Esophagus muscularis mucosa (tissue), 4 donors: ENCODE measurements around the gene ENDOG. TPM values are rescaled to one million over a fixed set of nuclear protein-coding genes. Genes with fewer than 3 reads are reported as not detected.

ENCODE experiments used
- DNase-seq: peaks from one replicate; pipeline ENCODE4 v3.0.0-alpha.2; 2017; ENCODE audit errors: extremely low spot score
- H3K27ac ChIP-seq, 4 donors: fragments of 200-600 bp; sonication (generic); replicated peaks in 1 of 4; 1 replicate in 3 of 4; 2 replicates in 1 of 4; pipeline ENCODE4 v1.5.1; 2016 to 2019; ENCODE audit warnings: mild to moderate bottlenecking in 1 of 4
- H3K27me3 ChIP-seq, 4 donors: fragments of 200-600 bp; sonication (generic); one replicate each; pipeline versions ENCODE4 v1.5.1 to v1.6.0; 2016 to 2019
- H3K36me3 ChIP-seq, 4 donors: fragments of 200-600 bp; sonication (generic); one replicate each; pipeline ENCODE4 v1.5.1; 2016 to 2019
- H3K4me1 ChIP-seq, 4 donors: fragments of 200-600 bp; sonication (generic); one replicate each; pipeline ENCODE4 v1.5.1; 2016 to 2019
- H3K4me3 ChIP-seq, 4 donors: fragments of 200-600 bp; sonication (generic); 1 replicate in 2 of 4; 2 replicates in 2 of 4; pipeline ENCODE4 v1.5.1; 2016 to 2019; ENCODE audit warnings: mild to moderate bottlenecking in 4 of 4, moderate library complexity in 1 of 4
- H3K9me3 ChIP-seq, 4 donors: fragments of 200-600 bp; sonication (generic); 1 replicate in 3 of 4; 2 replicates in 1 of 4; pipeline ENCODE4 v1.5.1; 2016 to 2019
- EP300 ChIP-seq: sonication (generic); formaldehyde crosslinking; IDR thresholded peaks from one replicate; pipeline ENCODE4 v1.6.1; 2017; ENCODE audit warnings: antibody characterized with exemption
- POLR2A ChIP-seq: fragments of 450-650 bp; IDR thresholded peaks from one replicate; pipeline ENCODE4 v1.6.1; 2017; ENCODE audit warnings: antibody characterized with exemption, moderate library complexity, mild to moderate bottlenecking, low read depth
- POLR2AphosphoS5 ChIP-seq, 2 donors: sonication (generic); formaldehyde crosslinking; IDR thresholded peaks; one replicate each; pipeline ENCODE4 v1.6.1; 2017; ENCODE audit warnings: antibody characterized with exemption in 2 of 2
- WGBS: methylation state at CpG from one replicate; pipeline ENCODE4 v1.1.5; 2018; 5-methylcytosine and 5-hydroxymethylcytosine counted together
- intact Hi-C: fragments of 100-400 bp; cut with DNase I; formaldehyde crosslinking; loops from one replicate; pipeline ENCODE4 v1.15.1; 2023
- total RNA-seq, 4 donors: library from RNA; depleted of rRNA; stranded (reverse); fragments of >200 nt; gene quantifications; one replicate each; pipeline versions ENCODE4 v1.1.0 to v1.2.1, GENCODE V29; 2016
- TF ChIP-seq, protein P1 (sequence below), 3 experiments: fragments of 200-600 bp in 2 of 3; fragments of 450-650 bp in 1 of 3; sonication (generic) in 2 of 3; IDR thresholded peaks; one replicate each; pipeline ENCODE4 v1.5.1; 2017 to 2019; ENCODE audit warnings: antibody characterized with exemption in 3 of 3, mild to moderate bottlenecking in 2 of 3, moderate library complexity in 1 of 3

Gene ENDOG
- total RNA-seq, 4 donors from 2014 or later = 21.4 to 44.5 (median 37.5) TPM

GRCh38 chr9:128828267-128828666 lies 10.0 kb downstream of the ENDOG start:
- H3K9me3 ChIP-seq = no peaks in the 10 kb centered on the region
- H3K36me3 ChIP-seq = peaks cover 10 to 46% (median 43%) of the 10 kb centered on the region in 4 donors
- intact Hi-C loops = no loop called here
- no peaks in the 10 kb centered on the region for H3K27me3 ChIP-seq
- H3K27ac ChIP-seq = peak overlapping the region in 1 of 4 donors; percentile 91
- WGBS = 96% methylated on average over 8 of the region's 8 CpGs
- H3K4me3 ChIP-seq = no peak overlapping the region
- DNase-seq = no peak
- TF ChIP-seq POLR2A (no peak), EP300 (no peak), POLR2AphosphoS5 (IDR thresholded peaks at IDR 0.05) (no peak)
- TF ChIP-seq, protein P1, sequence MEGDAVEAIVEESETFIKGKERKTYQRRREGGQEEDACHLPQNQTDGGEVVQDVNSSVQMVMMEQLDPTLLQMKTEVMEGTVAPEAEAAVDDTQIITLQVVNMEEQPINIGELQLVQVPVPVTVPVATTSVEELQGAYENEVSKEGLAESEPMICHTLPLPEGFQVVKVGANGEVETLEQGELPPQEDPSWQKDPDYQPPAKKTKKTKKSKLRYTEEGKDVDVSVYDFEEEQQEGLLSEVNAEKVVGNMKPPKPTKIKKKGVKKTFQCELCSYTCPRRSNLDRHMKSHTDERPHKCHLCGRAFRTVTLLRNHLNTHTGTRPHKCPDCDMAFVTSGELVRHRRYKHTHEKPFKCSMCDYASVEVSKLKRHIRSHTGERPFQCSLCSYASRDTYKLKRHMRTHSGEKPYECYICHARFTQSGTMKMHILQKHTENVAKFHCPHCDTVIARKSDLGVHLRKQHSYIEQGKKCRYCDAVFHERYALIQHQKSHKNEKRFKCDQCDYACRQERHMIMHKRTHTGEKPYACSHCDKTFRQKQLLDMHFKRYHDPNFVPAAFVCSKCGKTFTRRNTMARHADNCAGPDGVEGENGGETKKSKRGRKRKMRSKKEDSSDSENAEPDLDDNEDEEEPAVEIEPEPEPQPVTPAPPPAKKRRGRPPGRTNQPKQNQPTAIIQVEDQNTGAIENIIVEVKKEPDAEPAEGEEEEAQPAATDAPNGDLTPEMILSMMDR (IDR thresholded peaks at IDR 0.05) = no peak
- H3K4me1 ChIP-seq = peaks cover 14 to 23% (median 21%) of the 10 kb centered on the region in 4 donors

GRCh38 chr9:128828719-128829452 lies 10.6 kb downstream of the ENDOG start:
- H3K36me3 ChIP-seq = peaks cover 10 to 46% (median 37%) of the 10 kb centered on the region in 4 donors
- TF ChIP-seq EP300 = no peak
- peak overlapping the region; percentile 60 to 91 (median 80) for H3K27ac ChIP-seq
- H3K9me3 ChIP-seq = no peaks in the 10 kb centered on the region
- DNase-seq = no peak
- no peaks in the 10 kb centered on the region for H3K27me3 ChIP-seq
- 42% methylated on average over 14 of the region's 18 CpGs for WGBS
- intact Hi-C loops = no loop called here
- H3K4me1 ChIP-seq = peaks cover 14 to 23% (median 21%) of the 10 kb centered on the region in 4 donors
- H3K4me3 ChIP-seq = peak overlapping the region; percentile 75 to 95 (median 82)

DNA sequence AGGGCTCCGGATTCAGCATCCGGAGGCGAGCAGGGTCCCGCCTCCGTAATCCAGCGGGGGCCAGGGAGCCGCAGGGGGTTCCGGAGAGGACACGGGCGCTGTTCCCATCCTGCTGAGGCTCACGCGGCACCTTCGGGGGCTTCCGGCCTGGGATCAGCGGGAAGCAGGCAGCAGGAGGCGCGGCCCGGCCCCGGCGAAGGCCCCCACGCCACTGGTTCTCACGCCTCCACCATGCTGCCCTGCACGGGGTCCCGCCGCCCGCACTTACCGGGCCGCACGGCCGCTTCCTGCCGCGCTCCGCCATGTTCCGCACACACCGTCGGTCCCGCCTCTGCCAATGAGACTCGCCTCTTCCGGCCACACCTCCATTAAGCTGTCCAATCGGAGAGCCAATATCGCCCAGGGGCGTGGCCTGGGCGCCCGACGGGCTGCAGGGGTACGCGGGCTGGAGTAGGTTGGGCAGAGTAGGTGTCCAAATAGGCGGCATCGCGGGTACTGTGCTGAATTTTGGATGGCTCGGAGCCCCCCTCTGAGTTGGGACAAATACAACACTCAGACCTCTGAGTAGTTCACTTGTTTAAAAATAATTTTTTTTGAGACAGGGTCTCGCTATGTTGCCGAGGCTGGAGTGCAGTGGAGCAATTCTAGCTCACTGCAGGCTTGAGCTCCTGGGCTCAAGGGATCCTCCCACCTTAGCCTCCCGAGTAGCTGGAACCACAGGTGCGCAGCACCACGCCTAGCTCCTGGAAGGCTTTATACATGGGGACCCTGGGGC lies 11.4 kb downstream of the ENDOG start, which contains the start of gene SPOUT1:
Gene SPOUT1 (minus strand): TSS at position 318 of the 775 bp plus-strand sequence. CDS start 14 bp downstream, at position 304.
- peak; percentile 99 for DNase-seq
- Histone ChIP-seq H3K27ac (peak within 1 kb of the TSS; percentile 60 to 91 (median 80)), H3K27me3 (no peaks in the 10 kb centered on the region), H3K36me3 (peaks cover 10 to 46% (median 29%) of the 10 kb centered on the region in 4 donors), H3K9me3 (no peaks in the 10 kb centered on the region), H3K4me1 (peaks cover 14 to 23% (median 21%) of the 10 kb centered on the region in 4 donors), H3K4me3 (peak within 1 kb of the TSS; percentile 75 to 95 (median 82))
- 3% methylated on average over 9 of the region's 56 CpGs for WGBS
- TF ChIP-seq, protein P1 (IDR thresholded peaks at IDR 0.05) = no peak
- peak; percentile 72 to 82 for TF ChIP-seq POLR2AphosphoS5 (IDR thresholded peaks at IDR 0.05)
- intact Hi-C loops = no loop called here

DNA sequence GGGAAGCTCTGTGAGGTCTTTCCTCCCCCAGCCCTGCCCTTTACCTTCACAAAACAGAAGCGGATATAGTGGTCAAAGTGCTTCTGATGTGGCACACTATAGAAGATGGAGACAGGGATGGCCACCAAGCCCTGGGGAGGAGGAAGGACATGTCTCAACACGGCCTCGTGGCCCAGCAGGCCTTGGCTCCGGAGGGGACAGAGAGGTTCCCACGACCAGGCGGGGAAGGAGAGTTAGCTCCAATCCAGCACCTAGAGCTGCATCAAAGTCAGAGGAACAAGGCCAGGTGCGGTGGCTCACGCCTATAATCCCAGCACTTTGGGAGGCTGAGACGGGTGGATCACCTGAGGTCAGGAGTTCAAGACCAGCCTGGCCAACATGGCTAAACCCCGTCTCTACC lies 15.4 kb downstream of the ENDOG start:
- Histone ChIP-seq H3K4me3 (no peak overlapping the region), H3K27ac (no peak overlapping the region), H3K36me3 (peaks cover 0 to 44% (median 16%) of the 10 kb centered on the region in 4 donors), H3K4me1 (peaks cover 11 to 15% (median 13%) of the 10 kb centered on the region in 4 donors), H3K9me3 (no peaks in the 10 kb centered on the region), H3K27me3 (no peaks in the 10 kb centered on the region)
- intact Hi-C loops = no loop called here
- 94% methylated on average over 6 of the region's 10 CpGs for WGBS
- TF ChIP-seq EP300 (no peak), POLR2AphosphoS5 (IDR thresholded peaks at IDR 0.05) (no peak), POLR2A (no peak)
- TF ChIP-seq, protein P1 (IDR thresholded peaks at IDR 0.05) = no peak
- no peak for DNase-seq
